Measurements from ENCODE around the gene B3GNT7. TPM values are rescaled to one million over a fixed set of nuclear protein-coding genes. Genes with fewer than 3 reads are reported as not detected.

The B3GNT7 gene
- total and polyA plus RNA-seq, 4 donors = 0.56 to 6.7 (median 3.8) TPM

DNA sequence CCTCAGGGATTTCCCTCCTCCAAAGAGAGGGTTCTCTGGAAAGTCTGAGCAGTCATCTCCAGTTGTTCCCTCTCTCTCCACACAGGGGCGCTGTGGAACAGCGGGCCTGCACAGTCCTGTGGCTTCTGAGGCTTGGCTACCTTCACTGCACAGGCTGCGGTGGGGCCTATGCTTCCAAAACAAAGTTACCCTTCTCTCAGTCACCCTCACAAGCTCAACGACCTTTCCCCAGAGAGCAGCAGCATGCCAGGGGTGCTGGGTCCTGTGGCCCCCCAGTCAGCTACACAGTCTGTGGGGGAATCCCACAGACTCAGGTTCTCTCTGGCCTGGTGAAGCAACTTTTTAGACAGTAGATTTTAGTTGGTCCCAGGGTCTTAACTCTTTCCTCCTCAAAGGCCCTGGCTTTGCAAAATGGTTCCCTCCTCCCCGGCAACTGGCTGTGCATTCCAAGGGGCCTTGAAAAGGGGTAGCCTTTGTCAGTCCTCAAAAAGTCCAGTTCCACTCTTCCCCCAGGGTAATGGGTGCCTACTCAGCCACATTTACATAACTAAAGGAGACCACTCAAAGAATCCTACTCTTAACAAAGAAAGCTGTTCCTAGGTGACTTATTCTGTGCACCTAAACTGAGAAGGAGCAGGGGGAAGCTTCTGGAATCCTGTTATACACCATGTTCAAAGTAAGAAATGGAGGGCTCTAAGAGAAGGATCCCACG is 14.9 kb downstream of the B3GNT7 start:
- Histone ChIP-seq H3K9me3 (ENCODE audit: control insufficient read depth, low read length) (no peaks in the 10 kb centered on the region), H3K4me3 (ENCODE audit: low read length in 2 of 2) (no peak overlapping the region), H3K27me3 (ENCODE audit: control insufficient read depth in 1 of 2, insufficient read depth in 2 of 2, low read length in 1 of 2) (no peaks in the 10 kb centered on the region), H3K36me3 (ENCODE audit: control insufficient read depth in 1 of 2, insufficient read depth in 2 of 2, low read length in 1 of 2) (no peaks in the 10 kb centered on the region), H3K27ac (ENCODE audit: low read depth in 1 of 2, low read length in 2 of 2) (no peak overlapping the region), H3K4me1 (ENCODE audit: control insufficient read depth in 1 of 2, insufficient read depth in 2 of 2, low read length in 2 of 2) (peaks cover 0 to 2% of the 10 kb centered on the region in 2 donors)
- DNase-seq (no peak), ATAC-seq (ENCODE audit: low FRiP score) (no peak)
- intact Hi-C loops (cut with DNase I) = loop anchor here (5.0 to 10.0 kb wide), 6 partner anchors 106 to 308 kb away; no protein-coding TSS in a partner anchor
- 79 to 85% methylated on average over 6 of the region's 6 CpGs for WGBS, 2 donors

DNA sequence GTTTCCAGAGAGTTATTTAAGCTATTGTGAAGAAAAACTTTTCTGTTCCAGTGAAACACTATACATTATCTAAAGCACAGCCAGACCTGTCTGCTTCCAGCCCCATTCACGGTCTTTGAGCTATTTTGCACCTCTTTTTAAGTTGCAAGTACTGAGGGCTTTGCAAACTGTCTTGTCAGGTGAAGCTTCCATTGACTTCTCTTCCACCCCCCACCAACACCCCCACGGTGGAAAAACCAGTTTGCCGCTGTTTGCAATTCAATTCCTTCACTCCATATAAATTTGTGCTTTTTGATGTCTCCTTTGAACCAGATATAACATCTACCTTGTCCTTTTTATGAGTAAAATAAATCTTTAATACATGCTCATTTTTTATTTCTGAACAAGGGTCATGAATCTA is 15.7 kb downstream of the B3GNT7 start:
- DNase-seq = no peak
- no peaks in the 10 kb centered on the region for H3K27me3 ChIP-seq (ENCODE audit: control insufficient read depth in 1 of 2, insufficient read depth in 2 of 2, low read length in 1 of 2)
- H3K4me3 ChIP-seq (ENCODE audit: low read length in 2 of 2) = no peak overlapping the region
- H3K27ac ChIP-seq (ENCODE audit: low read depth in 1 of 2, low read length in 2 of 2) = no peak overlapping the region
- intact Hi-C loops (cut with DNase I) = loop anchor here (5.0 to 10.0 kb wide), 6 partner anchors 106 to 309 kb away; no protein-coding TSS in a partner anchor
- 71 to 75% methylated on average over 3 of the region's 3 CpGs for WGBS, 2 donors
- ATAC-seq (ENCODE audit: low FRiP score) = no peak
- no peaks in the 10 kb centered on the region for H3K36me3 ChIP-seq (ENCODE audit: control insufficient read depth in 1 of 2, insufficient read depth in 2 of 2, low read length in 1 of 2)
- no peaks in the 10 kb centered on the region for H3K9me3 ChIP-seq (ENCODE audit: control insufficient read depth, low read length)
- H3K4me1 ChIP-seq (ENCODE audit: control insufficient read depth in 1 of 2, insufficient read depth in 2 of 2, low read length in 2 of 2) = peaks cover 0 to 2% of the 10 kb centered on the region in 2 donors

DNA sequence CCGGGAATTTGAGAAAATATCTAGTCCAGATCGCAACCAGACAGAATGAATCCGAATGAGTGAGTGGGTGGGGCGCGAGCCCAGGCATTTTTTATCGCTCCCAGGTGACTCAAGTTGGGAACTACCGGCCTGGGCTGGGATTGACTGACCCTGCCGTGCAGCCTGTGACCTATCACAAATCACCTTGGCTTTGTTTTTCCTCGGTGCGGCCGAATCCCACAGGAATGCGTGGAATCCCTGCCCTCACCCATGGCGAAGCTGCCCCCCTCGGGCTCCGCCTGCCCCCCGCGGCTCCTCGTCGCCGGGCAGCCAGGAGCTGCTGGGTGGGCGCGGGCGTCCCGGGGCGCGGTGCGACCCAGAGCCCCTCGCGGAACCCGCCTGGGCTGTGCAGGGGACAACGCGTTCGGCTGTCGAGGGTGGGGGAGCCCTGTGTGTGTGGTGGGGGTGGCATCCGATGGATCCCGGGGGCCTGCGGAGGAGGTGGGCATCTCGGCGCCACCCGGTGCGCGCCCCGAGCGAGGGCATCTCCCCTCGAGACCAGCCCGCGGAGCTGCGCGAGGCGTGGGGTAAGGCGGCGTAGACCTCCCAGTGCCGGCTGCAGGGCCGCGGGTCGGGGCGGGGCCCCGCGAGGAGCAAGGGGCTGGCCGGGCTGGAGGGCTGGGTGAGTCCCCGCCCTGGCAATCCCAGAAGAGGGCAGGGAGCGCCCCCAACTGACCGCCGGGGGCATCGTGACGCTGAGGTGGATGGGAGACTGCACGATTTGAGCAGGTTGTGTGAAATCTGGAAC is 16.5 kb downstream of the B3GNT7 start:
- 3 to 4% methylated on average over 59 to 67 of the region's 67 CpGs for WGBS, 2 donors
- ATAC-seq (ENCODE audit: low FRiP score) = peak; percentile 98

DNA sequence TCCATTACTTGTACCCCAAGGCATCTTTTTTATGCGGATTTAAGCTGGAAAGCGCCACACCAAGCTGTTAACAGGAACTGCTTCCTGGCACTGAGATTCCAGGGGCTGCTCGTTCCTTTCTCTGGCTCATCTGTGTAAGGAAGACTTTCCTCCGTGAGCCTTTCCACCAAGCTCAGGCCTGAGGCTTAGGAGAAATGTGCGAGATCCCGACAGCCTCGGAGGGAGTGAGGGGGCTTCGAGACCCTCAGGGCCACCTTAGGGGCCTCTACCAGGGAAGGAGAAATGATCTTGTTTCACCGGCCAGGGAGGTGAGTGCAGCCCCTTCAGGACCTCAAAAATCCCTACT is 17.1 kb downstream of the B3GNT7 start:
- H3K4me1 ChIP-seq (ENCODE audit: control insufficient read depth in 1 of 2, insufficient read depth in 2 of 2, low read length in 2 of 2) = peaks cover 0 to 2% of the 10 kb centered on the region in 2 donors
- H3K36me3 ChIP-seq (ENCODE audit: control insufficient read depth in 1 of 2, insufficient read depth in 2 of 2, low read length in 1 of 2) = no peaks in the 10 kb centered on the region
- intact Hi-C loops (cut with DNase I) = loop anchor here (5.0 to 10.0 kb wide), 6 partner anchors 108 to 310 kb away; no protein-coding TSS in a partner anchor
- H3K4me3 ChIP-seq (ENCODE audit: low read length in 2 of 2) = no peak overlapping the region
- no peak overlapping the region for H3K27ac ChIP-seq (ENCODE audit: low read depth in 1 of 2, low read length in 2 of 2)
- H3K27me3 ChIP-seq (ENCODE audit: control insufficient read depth in 1 of 2, insufficient read depth in 2 of 2, low read length in 1 of 2) = no peaks in the 10 kb centered on the region
- no peaks in the 10 kb centered on the region for H3K9me3 ChIP-seq (ENCODE audit: control insufficient read depth, low read length)
- DNase-seq (no peak), ATAC-seq (ENCODE audit: low FRiP score) (no peak)
- 22 to 29% methylated on average over 9 of the region's 9 CpGs for WGBS, 2 donors

More for the DNA sequence above, 16.5 kb downstream of the B3GNT7 start:
- Histone ChIP-seq H3K36me3 (ENCODE audit: control insufficient read depth in 1 of 2, insufficient read depth in 2 of 2, low read length in 1 of 2) (no peaks in the 10 kb centered on the region), H3K9me3 (ENCODE audit: control insufficient read depth, low read length) (no peaks in the 10 kb centered on the region), H3K4me3 (ENCODE audit: low read length in 2 of 2) (peak overlapping the region; percentile 28 to 41), H3K27me3 (ENCODE audit: control insufficient read depth in 1 of 2, insufficient read depth in 2 of 2, low read length in 1 of 2) (no peaks in the 10 kb centered on the region), H3K4me1 (ENCODE audit: control insufficient read depth in 1 of 2, insufficient read depth in 2 of 2, low read length in 2 of 2) (peaks cover 0 to 2% of the 10 kb centered on the region in 2 donors), H3K27ac (ENCODE audit: low read depth in 1 of 2, low read length in 2 of 2) (no peak overlapping the region)
- intact Hi-C loops (cut with DNase I) = loop anchor here (5.0 to 10.0 kb wide), 6 partner anchors 107 to 310 kb away; no protein-coding TSS in a partner anchor
- DNase-seq = peak; percentile 93 to 95

DNA sequence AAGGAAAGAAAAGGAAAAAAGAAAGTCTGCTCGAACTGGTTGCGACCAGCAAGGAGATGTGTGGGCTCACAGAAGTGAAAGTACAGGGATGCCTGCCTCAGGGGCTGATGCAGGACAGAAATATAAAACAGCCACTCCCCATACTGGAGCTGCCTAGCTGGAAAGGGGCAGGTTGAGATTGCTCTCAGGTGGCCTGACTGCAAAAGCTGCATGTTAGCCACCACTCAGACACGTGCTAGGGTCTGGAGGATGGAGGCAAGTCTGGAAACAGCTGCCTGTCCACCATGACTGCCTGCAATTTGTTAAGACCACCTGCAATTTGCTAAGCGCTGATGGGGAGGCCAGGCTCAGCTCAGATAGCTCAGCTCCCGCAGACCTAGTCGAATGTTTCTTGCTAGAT is 17.9 kb downstream of the B3GNT7 start:
- Histone ChIP-seq H3K9me3 (ENCODE audit: control insufficient read depth, low read length) (no peaks in the 10 kb centered on the region), H3K4me3 (ENCODE audit: low read length in 2 of 2) (no peak overlapping the region), H3K36me3 (ENCODE audit: control insufficient read depth in 1 of 2, insufficient read depth in 2 of 2, low read length in 1 of 2) (no peaks in the 10 kb centered on the region), H3K27ac (ENCODE audit: low read depth in 1 of 2, low read length in 2 of 2) (no peak overlapping the region), H3K4me1 (ENCODE audit: control insufficient read depth in 1 of 2, insufficient read depth in 2 of 2, low read length in 2 of 2) (peaks cover 0 to 2% of the 10 kb centered on the region in 2 donors), H3K27me3 (ENCODE audit: control insufficient read depth in 1 of 2, insufficient read depth in 2 of 2, low read length in 1 of 2) (no peaks in the 10 kb centered on the region)
- ATAC-seq (ENCODE audit: low FRiP score) = no peak
- 87 to 90% methylated on average over 6 of the region's 6 CpGs for WGBS, 2 donors
- intact Hi-C loops (cut with DNase I) = loop anchor here (5.0 to 10.0 kb wide), 6 partner anchors 109 to 311 kb away; no protein-coding TSS in a partner anchor
- DNase-seq = no peak

DNA sequence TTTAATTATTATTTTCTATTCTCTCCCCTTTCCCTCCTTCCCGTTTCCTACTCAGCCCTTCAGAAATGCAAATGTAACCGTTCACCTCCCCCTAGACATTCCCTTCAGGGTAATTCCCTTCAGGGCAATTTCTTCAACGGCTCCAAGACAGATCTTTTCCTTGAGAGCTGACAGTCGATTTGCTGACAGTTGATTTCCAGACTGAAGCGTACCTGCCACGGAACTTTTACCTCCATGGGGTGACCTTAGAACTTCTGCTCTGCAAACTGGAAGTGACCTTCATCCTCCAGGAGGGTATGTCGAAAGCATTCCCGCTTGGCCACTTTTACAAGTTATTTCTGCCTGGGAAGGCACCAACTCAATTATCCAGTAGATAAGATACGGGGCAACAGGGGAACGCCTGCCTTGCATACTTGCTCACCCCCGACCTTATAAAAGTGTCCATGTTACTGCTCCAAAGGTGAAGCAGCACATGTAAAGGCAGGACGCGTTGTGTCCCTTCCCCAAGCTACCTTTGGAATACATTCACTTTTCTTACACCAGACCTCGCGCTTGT is 18.5 kb downstream of the B3GNT7 start:
- Histone ChIP-seq H3K9me3 (ENCODE audit: control insufficient read depth, low read length) (no peaks in the 10 kb centered on the region), H3K4me3 (ENCODE audit: low read length in 2 of 2) (no peak overlapping the region), H3K4me1 (ENCODE audit: control insufficient read depth in 1 of 2, insufficient read depth in 2 of 2, low read length in 2 of 2) (peaks cover 0 to 2% of the 10 kb centered on the region in 2 donors), H3K27ac (ENCODE audit: low read depth in 1 of 2, low read length in 2 of 2) (no peak overlapping the region), H3K27me3 (ENCODE audit: control insufficient read depth in 1 of 2, insufficient read depth in 2 of 2, low read length in 1 of 2) (no peaks in the 10 kb centered on the region), H3K36me3 (ENCODE audit: control insufficient read depth in 1 of 2, insufficient read depth in 2 of 2, low read length in 1 of 2) (no peaks in the 10 kb centered on the region)
- ATAC-seq (ENCODE audit: low FRiP score) = no peak
- no peak for DNase-seq
- WGBS, 2 donors = 66 to 70% methylated on average over 15 of the region's 15 CpGs
- intact Hi-C loops (cut with DNase I) = loop anchor here (5.0 to 10.0 kb wide), 6 partner anchors 109 to 312 kb away; no protein-coding TSS in a partner anchor

DNA sequence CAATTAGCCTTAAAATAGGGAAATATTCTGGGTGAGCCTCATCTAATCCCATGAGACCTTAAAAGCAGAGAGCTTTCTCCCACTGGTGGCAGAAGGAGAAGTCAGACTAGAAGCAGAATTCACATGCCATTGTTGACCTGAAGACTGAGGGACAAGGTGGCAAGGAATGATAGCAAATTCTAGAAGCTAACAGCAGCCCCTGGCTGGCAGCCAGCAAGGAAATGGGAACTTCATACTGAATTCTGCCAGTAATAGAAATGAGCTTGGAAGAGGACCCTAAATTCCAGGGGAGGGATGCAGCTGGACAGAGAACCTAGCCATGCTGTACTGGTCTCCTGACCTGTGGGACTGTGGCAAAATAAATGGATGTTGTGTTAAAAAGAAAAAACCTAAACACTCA is 19.5 kb downstream of the B3GNT7 start:
- intact Hi-C loops (cut with DNase I) = loop anchor here (10.0 kb wide), 3 partner anchors 110 to 310 kb away; no protein-coding TSS in a partner anchor

DNA sequence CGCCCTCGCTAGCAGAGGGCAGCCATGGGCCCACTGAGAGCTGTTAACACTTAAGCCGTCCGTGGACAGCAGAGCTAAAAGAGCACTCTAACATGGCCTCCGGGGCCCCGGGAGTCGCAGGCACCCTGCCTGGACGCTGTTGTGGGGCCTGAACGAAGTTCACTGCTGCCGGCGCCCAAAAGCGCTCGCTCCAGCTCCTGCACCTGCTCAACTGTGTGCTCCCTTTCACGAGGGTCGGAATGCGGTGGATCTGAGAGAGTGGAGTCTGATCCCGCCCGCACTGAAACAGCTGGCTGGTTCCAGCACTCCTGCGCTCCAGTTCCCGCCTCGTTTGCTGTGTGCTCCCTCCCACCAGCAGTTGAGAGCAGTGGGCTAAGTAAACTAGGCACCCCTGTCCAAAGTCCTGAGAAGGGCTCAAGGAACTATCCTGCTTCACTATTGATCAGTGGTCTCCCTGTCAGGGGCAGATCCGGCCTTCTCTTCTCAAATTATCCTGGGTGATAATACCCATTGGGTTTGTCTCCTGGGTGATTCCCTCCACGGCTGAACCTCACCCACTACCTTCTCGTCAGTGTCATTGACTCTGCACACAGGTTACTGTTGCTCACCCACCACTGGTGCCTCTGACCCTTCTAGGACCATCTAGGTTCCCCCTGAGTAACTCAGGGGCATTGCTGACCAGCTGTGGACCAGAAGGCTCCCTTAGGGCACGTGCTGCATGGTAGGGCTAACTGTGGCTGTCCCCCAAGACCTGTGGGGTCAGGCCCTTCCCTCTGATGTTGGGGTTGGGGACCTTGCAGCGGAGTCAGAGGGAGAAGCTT is 23.5 kb downstream of the B3GNT7 start:
- H3K9me3 ChIP-seq (ENCODE audit: control insufficient read depth, low read length) = no peaks in the 10 kb centered on the region
- no peak overlapping the region for H3K4me3 ChIP-seq (ENCODE audit: low read length in 2 of 2)
- no peaks in the 10 kb centered on the region for H3K27me3 ChIP-seq (ENCODE audit: control insufficient read depth in 1 of 2, insufficient read depth in 2 of 2, low read length in 1 of 2)
- 85 to 87% methylated on average over 26 of the region's 26 CpGs for WGBS, 2 donors
- DNase-seq = peak in 1 of 2 donors; percentile 14
- H3K27ac ChIP-seq (ENCODE audit: low read depth in 1 of 2, low read length in 2 of 2) = no peak overlapping the region
- intact Hi-C loops (cut with DNase I) = loop anchor here (10.0 kb wide), 3 partner anchors 114 to 314 kb away; no protein-coding TSS in a partner anchor
- H3K4me1 ChIP-seq (ENCODE audit: control insufficient read depth in 1 of 2, insufficient read depth in 2 of 2, low read length in 2 of 2) = no peaks in the 10 kb centered on the region
- H3K36me3 ChIP-seq (ENCODE audit: control insufficient read depth in 1 of 2, insufficient read depth in 2 of 2, low read length in 1 of 2) = no peaks in the 10 kb centered on the region
- ATAC-seq (ENCODE audit: low FRiP score) = no peak

More for the DNA sequence above, 19.5 kb downstream of the B3GNT7 start:
- Histone ChIP-seq H3K9me3 (ENCODE audit: control insufficient read depth, low read length) (no peaks in the 10 kb centered on the region), H3K4me3 (ENCODE audit: low read length in 2 of 2) (no peak overlapping the region), H3K27ac (ENCODE audit: low read depth in 1 of 2, low read length in 2 of 2) (no peak overlapping the region), H3K4me1 (ENCODE audit: control insufficient read depth in 1 of 2, insufficient read depth in 2 of 2, low read length in 2 of 2) (peaks cover 0 to 2% of the 10 kb centered on the region in 2 donors), H3K36me3 (ENCODE audit: control insufficient read depth in 1 of 2, insufficient read depth in 2 of 2, low read length in 1 of 2) (no peaks in the 10 kb centered on the region), H3K27me3 (ENCODE audit: control insufficient read depth in 1 of 2, insufficient read depth in 2 of 2, low read length in 1 of 2) (no peaks in the 10 kb centered on the region)
- ATAC-seq (ENCODE audit: low FRiP score) = no peak
- no peak for DNase-seq

All from aorta (tissue), 5 donors.